Right ventricle myocardium superior (tissue), 1 donor: ENCODE results near the gene SMARCB1. TPM values are rescaled to one million over a fixed set of nuclear protein-coding genes. Genes with fewer than 3 reads are reported as not detected.

Source experiments
- ATAC-seq: fragments of 200-7000 bp; cut with Tn5 transposase; one replicate; pipeline ENCODE4 v1.9.1; 2020; ENCODE audit warnings: mild to moderate bottlenecking; ENCODE audit not compliant: poor library complexity
- DNase-seq: peaks from one replicate; pipeline ENCODE4 v3.0.0-alpha.2; 2020
- intact Hi-C: fragments of 100-400 bp; cut with DNase I; formaldehyde crosslinking; loops from one replicate; pipeline ENCODE4 v1.11.2; 2022
- total RNA-seq: library from RNA; stranded (reverse); fragmentation: NEBNext Ultra II Directional; extraction: Animal tissue kit (Norgen Biotek cat#: 25700); gene quantifications from one replicate; pipeline ENCODE4 v1.2.1, GENCODE V29; 2021
- donor health status: DM: no; HTN: yes; CAD: no; lungs with severe emphysema.

SMARCB1 gene
- total RNA-seq, 1 donor from 2014 or later: 46.6 TPM

DNA sequence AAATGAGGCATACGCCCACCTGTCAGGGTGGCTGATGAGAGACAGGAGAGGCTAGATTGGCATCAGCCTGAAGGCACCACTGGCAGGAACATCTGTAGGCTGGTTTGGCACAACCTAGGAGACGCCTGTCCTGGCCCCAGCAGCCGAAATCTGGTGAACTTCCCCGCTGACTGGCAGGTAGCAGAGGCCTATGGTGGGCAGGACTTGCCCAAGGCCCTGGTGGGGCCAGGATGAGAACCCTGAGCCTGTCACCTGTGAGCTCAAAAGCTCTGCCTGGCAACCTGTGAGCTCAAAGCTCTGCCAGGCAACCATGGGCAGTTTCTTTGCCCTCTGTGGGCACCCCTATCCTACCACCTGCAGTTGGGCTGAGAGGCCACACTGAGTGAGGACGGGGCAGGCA lies 49.5 kb downstream of the SMARCB1 start:
- ATAC-seq (no peak), DNase-seq (peak; percentile 41)
- intact Hi-C loops: no loop called here

GRCh38 chr22:23836692-23837495 lies 50.1 kb downstream of the SMARCB1 start:
- ATAC-seq (no peak), DNase-seq (peak; percentile 32)
- intact Hi-C loops: no loop called here

DNA sequence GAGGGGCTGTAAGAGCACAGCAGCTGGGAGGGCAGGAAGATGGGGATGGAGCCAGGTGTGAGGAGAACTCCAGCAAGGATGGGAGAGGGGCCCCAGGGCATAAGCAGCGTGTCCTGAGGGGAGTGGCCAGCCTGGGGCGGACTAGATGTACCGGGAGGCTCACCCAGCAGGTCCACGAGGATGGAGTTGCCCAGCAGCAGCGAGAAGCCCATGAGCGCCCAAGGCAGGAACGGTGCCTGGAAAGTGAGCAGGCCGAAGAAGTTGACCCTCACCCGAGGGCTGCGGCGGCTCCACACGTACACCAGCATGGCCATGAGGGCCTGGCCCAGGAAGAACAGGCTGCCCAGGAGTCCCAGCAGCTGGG lies 50.7 kb downstream of the SMARCB1 start:
- ATAC-seq (no peak), DNase-seq (peak; percentile 41)
- intact Hi-C loops: no loop called here

DNA sequence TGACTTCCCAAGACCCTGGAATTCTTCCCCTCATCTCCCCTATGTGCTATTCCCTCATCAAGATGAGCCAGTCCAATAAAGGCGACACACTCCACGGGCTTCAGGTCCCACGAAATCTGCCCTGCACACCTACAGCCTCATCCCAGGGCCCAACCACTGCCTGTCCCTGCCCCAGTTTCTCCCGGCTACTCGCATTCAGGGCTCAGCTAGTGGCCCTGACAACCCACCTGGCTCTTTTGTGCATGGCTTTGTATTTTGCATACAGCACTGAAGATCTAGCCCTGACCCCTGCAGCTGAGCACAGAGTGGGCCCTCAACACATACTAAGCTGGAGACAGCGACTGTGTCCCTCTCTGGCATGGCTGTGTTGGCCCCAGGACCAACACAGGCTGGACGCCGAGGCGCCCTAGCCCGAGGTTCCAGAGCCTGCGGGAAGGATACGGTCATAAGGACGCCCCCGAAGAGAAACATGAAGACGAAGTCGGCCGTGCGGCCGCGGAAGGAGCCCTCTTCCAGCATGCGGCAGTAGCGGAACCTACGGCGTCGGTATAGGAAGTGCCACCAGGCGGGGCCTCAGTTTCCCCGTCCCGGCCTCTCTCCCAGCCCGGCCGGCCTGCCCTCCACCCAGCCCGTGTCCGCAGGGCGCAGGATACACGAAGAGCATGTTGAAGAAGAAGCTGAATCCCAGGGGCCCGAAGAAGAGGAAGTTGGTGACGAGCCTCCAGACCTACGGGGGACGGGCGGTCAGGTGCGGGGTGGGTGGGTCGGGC lies 51.3 kb downstream of the SMARCB1 start:
- peak; percentile 45 for DNase-seq
- intact Hi-C loops: no loop called here

DNA sequence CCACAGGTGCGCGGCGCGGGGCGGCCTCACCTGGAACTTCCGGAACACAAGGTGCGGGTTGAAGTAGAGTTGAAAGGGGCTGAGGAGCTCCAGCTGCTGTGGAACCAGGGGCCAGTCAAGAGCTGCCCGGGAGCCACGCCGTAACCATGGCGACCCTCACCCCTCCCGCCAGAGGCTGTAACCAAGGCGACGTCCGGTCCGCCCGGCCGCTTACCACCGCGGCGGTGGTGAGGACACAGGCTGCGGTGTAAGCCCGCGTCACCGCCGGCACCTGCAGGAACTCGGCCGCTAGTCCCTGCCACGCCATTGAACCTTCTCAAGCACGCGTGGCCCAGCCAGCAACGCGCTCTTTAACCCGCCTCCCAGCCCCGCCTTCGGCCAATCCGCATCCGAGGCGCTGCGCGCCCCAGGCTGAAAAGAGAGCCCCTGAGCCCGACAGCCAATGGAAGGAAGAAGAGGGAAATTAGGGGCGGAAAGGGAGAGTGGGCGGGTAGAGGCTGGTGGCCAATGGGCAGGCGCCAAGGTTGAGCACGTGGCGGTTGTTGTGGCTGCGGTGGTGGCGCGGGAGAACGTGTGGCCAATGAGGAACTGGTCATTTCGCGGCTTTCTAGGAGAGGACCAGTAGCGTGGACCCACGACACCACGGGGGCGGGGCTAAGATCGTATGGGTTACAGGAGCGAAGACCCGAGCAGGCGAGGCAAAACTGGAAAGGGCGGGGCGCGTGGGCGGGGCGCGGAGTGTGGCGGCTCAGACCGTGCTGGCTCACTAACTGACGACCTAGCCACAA lies 52.1 kb downstream of the SMARCB1 start, which contains the start of gene DERL3:
TSS of gene DERL3 (minus strand) at position 326 of the 788 bp plus-strand sequence. CDS start at position 307, 19 bp downstream.
- intact Hi-C loops: no loop called here
- ATAC-seq (peak; percentile 60), DNase-seq (peak; percentile 99)

More for the DNA sequence above, 51.3 kb downstream of the SMARCB1 start:
- ATAC-seq: no peak

- intact Hi-C loops: no loop called here
- DNase-seq (no peak), ATAC-seq (no peak)
Observed at GRCh38 chr22:23840026-23840425, 53.3 kb downstream of the SMARCB1 start.

- ATAC-seq (no peak), DNase-seq (peak; percentile 33)
- intact Hi-C loops: no loop called here
Observed at GRCh38 chr22:23841292-23841691, 54.5 kb downstream of the SMARCB1 start.

DNA sequence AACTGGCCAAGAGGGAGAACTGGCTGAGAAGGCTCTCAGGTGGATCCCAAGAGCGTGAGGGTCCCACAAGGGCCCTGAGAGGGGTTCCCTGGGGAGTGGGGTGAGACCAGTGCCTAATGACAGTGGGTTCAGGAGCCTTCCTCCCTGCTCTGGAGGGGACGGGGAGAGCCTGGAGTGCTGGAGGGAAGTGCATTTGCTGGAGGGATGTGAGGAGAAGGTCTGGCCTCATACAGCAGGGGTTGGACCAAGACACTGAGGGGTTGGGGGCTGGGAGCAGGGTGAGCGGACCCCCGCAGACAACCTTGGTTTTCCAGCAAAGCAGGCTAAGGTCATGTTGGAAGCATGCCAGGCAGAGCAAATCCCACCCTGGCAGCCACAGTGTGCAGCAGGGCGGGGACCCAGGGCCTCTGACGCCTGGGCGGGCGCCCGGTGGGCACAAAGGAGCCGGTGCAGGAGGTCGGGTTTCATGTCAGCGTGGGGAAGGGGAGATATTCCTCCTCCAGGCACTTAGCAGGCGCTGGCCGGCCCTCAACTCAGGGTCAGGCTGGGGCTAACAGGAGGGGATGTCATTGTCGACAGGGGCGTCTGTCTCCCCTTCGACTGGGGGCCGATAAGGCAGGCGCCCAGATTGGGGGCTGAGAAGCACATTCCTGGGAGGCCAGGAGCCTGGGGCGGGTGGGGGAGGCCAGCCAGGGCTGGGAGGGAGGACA lies 55.1 kb downstream of the SMARCB1 start:
- DNase-seq (peak; percentile 39), ATAC-seq (no peak)
- intact Hi-C loops: no loop called here

GRCh38 chr22:23842599-23842998 lies 55.8 kb downstream of the SMARCB1 start:
- no peak for ATAC-seq
- DNase-seq: peak; percentile 21
- intact Hi-C loops: no loop called here

- ATAC-seq: no peak
- DNase-seq: peak; percentile 30
- intact Hi-C loops: loop anchor here (5.0 kb wide), 2 partner anchors 77 to 302 kb away; partner anchors contain the start of gene CHCHD10
Observed at GRCh38 chr22:23844739-23845202, 58.0 kb downstream of the SMARCB1 start.

- peak; percentile 25 for DNase-seq
Observed at GRCh38 chr22:23845265-23846080, 58.7 kb downstream of the SMARCB1 start.

DNA sequence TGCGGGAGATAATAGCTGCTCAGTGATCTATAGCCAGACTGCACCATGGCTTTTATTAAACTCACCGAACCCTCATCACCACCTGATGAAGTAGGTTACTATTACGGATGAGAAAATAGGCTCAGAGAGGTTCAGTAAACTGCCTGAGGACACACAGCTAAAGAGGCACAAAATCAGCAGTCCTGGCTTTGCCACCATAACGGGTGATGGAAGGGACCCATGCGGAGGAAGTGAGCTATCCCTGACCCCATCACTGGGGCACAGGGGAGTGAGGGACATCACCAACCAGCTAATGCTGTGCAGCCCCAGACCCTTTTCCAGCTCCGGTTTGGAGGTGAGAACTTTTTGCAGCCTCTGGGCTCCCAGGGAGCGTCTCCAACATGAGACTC lies 59.3 kb downstream of the SMARCB1 start:
- DNase-seq (no peak), ATAC-seq (no peak)
- intact Hi-C loops: loop anchor here (5.0 kb wide), 2 partner anchors 79 to 304 kb away; partner anchors contain the start of gene CHCHD10

More at GRCh38 chr22:23845265-23846080, 58.7 kb downstream of the SMARCB1 start:
- intact Hi-C loops: loop anchor here (5.0 kb wide), 2 partner anchors 78 to 303 kb away; partner anchors contain the start of gene CHCHD10
- ATAC-seq: no peak

DNA sequence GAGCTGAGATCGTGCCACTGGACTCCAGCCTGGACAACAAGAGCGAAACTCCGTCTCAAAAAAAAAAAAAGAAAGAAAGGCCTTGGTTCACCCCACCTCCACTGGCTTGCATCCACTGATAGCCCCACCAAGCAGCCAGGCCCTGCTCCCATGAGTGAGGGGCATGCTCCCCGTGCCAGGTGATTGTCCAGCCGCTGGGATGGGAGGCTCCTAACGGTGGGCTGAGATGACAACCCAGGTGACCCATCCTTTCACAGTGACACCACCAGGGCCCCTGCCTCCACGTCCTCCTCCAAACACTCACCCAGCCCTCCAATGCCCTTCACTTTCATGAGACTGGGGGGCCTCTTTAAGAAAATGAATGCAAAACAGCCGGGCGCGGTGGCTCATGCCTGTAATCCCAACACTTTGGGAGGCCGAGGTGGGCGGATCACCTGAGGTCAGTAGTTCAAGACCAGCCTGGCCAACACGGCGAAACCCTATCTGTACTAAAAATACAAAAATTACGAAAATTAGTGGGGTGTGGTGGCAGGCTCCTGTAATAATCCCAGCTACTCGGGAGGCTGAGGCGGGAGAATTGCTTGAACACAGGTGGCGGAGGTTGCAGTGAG lies 60.6 kb downstream of the SMARCB1 start:
- ATAC-seq (no peak), DNase-seq (peak; percentile 34)
- intact Hi-C loops: loop anchor here (5.0 kb wide), 2 partner anchors 80 to 305 kb away; partner anchors contain the start of gene CHCHD10

DNA sequence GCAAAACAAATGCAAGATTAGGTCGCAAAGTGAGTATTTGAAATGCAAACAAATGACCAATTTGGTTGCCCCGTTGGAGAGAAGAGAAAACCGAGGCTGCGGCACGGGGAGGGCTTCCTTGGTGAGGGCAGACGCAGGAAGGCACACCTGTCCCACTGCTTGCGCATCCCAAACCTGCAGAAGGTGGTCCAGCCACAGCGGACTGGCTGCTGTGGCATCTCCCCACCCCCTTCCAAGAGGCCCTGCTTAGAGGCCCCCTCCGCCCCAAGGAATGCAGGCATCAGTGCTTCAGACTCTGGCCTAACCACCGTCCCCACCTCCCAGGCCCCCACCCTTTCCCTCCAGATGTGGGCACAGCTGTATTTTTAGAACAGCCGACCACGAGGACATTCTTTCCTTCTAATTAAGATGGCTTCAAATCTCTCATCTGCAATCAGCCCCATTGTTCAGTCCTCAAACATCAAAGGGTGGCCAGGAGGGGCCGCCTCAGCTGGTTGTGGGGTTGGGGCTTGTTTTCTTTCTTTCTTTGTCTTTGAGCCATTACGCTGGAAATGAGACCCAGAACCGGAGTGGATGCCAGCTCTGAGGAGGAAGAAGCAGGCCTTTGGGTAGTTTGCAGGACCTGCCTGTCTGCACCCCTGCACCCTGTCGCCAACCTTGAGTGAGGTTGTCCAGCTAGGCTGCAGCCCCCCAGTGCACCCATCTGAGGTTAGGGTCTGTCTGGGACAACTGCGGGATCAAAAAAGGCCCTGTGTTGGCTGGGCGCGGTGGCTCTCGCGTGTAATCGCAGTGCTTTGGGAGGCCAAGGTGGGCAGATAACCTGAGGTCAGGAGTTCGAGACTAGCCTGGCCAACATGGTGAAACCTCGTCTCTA lies 61.5 kb downstream of the SMARCB1 start:
- ATAC-seq: no peak
- intact Hi-C loops: loop anchor here (5.0 kb wide), 2 partner anchors 81 to 306 kb away; partner anchors contain the start of gene CHCHD10
- DNase-seq: peak; percentile 37
